ENCODE data around the gene NPPA. TPM values are rescaled to one million over a fixed set of nuclear protein-coding genes. Genes with fewer than 3 reads are reported as not detected.
"Not testable (repeated sequence)": the region's sequence is repeated elsewhere in the genome, so short reads cannot be mapped to it uniquely, and the experiment has no call there.

NPPA gene
- total RNA-seq, result 1,100 TPM
- long read RNA-seq, transcript NPPA-202 (3 exons, 855 nt), result major isoform, 1,319 of 1,372 reads
- long read RNA-seq, partial matches to known transcripts, result 48 of 1,372 reads
- long read RNA-seq, other reads (novel, unspliced or antisense), result 5 of 1,372 reads

DNA sequence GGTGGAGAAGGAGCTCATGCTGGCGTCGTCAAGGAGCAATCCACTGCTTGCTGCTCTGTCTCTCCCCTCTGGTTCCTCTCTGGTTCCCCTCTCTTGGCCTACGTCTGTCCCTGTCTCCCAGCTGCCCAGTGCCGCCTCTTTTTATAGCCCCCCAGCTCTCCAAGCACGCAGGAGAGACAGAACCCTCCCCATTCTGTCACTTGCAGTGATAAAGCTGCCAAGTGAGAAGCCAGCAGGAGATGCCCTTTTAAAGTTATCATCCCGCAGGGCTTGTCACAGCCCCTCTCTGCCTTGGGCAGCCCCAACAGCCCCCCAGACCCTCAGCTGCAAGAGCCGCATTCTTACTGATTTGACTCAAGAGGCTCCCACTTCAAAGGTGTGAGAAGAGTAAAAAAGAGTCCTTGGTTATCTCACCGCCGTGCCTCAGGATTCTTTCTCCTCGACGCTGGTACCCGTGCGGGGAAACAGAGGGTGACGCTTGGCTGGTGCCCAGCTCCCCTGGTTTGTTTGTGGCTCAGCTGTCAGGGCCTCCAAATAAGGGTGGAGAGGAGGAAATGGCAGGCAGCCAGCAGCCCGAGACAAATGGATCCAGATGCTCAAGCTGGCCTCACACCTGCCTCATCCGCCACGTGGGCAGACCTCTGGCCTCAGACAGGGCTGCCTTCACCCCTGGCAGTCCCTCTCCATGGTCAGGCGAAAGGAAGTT is at the start of gene NPPA:
TSS of gene NPPA (minus strand) at position 117 of the 706 bp plus-strand sequence. CDS start at position 18, 99 bp downstream.
- peak; percentile 26 for DNase-seq
- Histone ChIP-seq H3K27me3 (ENCODE audit: low read depth) (peaks cover 6% of the 10 kb centered on the region), H3K4me3 (no peak within 1 kb of the TSS), H3K36me3 (peaks cover 12% of the 10 kb centered on the region), H3K27ac (replicated peaks) (no peak within 1 kb of the TSS), H3K9me3 (replicated peaks) (no peaks in the 10 kb centered on the region), H3K4me1 (peaks cover 9% of the 10 kb centered on the region)
- intact Hi-C loops (cut with micrococcal nuclease), result no loop called here
- TF ChIP-seq, protein P1, sequence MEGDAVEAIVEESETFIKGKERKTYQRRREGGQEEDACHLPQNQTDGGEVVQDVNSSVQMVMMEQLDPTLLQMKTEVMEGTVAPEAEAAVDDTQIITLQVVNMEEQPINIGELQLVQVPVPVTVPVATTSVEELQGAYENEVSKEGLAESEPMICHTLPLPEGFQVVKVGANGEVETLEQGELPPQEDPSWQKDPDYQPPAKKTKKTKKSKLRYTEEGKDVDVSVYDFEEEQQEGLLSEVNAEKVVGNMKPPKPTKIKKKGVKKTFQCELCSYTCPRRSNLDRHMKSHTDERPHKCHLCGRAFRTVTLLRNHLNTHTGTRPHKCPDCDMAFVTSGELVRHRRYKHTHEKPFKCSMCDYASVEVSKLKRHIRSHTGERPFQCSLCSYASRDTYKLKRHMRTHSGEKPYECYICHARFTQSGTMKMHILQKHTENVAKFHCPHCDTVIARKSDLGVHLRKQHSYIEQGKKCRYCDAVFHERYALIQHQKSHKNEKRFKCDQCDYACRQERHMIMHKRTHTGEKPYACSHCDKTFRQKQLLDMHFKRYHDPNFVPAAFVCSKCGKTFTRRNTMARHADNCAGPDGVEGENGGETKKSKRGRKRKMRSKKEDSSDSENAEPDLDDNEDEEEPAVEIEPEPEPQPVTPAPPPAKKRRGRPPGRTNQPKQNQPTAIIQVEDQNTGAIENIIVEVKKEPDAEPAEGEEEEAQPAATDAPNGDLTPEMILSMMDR (IDR thresholded peaks at IDR 0.05; ENCODE audit: borderline replicate concordance), result no peak

DNA sequence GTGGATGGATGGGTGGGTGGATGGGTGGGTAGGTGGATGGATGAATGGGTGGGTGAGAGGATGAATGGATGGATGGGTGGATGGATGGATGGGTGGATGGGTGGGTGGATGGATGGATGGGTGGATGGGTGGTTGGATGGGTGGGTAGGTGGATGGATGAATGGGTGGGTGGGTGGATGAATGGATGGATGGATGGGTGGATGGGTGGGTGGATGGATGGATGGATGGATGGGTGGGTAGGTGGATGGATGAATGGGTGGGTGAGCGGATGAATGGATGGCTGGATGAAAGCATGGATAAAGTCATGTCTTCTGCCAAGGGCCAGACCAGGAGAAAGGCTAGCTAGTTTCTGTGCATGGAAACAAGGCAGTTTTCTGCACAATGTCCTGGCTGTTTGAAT is 46.9 kb upstream of the NPPA start:
- not testable (repeated sequence) for H3K9me3 ChIP-seq (replicated peaks); H3K27ac ChIP-seq (replicated peaks); H3K4me3 ChIP-seq; DNase-seq; H3K36me3 ChIP-seq; H3K4me1 ChIP-seq
- H3K27me3 ChIP-seq (ENCODE audit: low read depth), result peaks cover 47% of the 10 kb centered on the region
- intact Hi-C loops (cut with micrococcal nuclease), result loop anchor here (5.0 kb wide), 1 partner anchor 57 kb away; no protein-coding TSS in a partner anchor

DNA sequence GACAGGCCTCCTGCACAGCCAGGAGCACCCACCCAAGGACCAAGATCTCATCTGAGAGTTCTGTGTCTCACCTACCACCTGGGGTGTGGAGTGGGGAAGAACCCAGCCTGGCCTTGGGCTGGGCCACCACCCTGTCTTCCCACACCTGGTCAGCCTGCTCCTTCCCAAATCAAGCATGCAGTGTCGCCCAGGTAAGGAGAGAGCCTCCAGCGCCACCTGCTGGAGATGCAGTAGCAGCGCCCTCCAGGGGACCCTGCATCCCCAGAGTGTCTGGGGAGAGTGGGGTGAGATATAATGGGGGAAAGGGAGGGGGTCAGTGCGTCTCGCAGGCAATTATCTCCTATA is 46.3 kb upstream of the NPPA start:
- intact Hi-C loops (cut with micrococcal nuclease), result loop anchor here (5.0 kb wide), 1 partner anchor 57 kb away; no protein-coding TSS in a partner anchor
- Histone ChIP-seq H3K36me3 (no peaks in the 10 kb centered on the region), H3K9me3 (replicated peaks) (no peaks in the 10 kb centered on the region), H3K4me3 (no peak overlapping the region), H3K27me3 (ENCODE audit: low read depth) (peaks cover 41% of the 10 kb centered on the region), H3K27ac (replicated peaks) (no peak overlapping the region), H3K4me1 (no peaks in the 10 kb centered on the region)
- TF ChIP-seq, protein P1 (IDR thresholded peaks at IDR 0.05; ENCODE audit: borderline replicate concordance), result peak; percentile 89
- DNase-seq, result peak; percentile 58

DNA sequence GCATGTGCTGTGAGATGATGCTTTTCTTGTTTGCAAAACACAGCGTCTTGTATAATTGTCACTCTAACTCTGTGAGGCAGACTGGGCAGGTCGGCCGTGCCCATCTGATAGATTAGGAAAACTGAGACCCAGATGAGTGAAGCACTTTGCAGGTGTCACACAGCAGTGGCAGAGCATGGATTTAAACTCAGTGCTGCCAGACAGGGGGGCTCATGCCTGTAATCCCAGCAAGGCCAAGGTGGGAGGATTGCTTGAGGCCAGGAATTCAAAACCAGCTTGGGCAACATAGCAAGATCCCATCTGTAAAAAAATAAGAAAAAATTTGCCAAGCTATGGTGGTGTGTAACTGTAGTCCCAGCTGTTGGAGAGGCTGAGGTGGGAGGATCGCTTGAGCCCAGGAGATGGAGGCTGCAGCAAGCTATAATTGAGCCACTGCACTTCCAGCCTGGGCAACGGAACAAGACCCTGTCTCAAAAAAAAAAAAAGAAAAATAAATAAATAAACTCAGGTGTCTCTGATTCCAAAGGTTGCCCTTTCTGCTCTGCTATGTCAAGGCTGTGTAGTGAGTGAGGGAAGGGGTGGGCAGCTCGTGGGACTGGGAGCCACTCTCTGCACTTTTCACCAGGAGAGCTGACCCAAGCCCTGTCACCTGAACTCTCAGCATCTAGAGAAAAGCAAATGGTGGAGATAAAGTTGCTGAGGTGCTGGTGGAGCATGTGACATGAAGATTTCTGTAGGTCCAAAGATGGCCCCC is 44.0 kb upstream of the NPPA start:
- Histone ChIP-seq H3K27me3 (ENCODE audit: low read depth) (peaks cover 19% of the 10 kb centered on the region), H3K36me3 (no peaks in the 10 kb centered on the region), H3K9me3 (replicated peaks) (no peaks in the 10 kb centered on the region), H3K4me3 (no peak overlapping the region), H3K4me1 (peaks cover 16% of the 10 kb centered on the region), H3K27ac (replicated peaks) (no peak overlapping the region)
- intact Hi-C loops (cut with micrococcal nuclease), result loop anchor here (5.0 kb wide), 1 partner anchor 54 kb away; no protein-coding TSS in a partner anchor
- TF ChIP-seq, protein P1 (IDR thresholded peaks at IDR 0.05; ENCODE audit: borderline replicate concordance), result no peak
- no peak for DNase-seq

DNA sequence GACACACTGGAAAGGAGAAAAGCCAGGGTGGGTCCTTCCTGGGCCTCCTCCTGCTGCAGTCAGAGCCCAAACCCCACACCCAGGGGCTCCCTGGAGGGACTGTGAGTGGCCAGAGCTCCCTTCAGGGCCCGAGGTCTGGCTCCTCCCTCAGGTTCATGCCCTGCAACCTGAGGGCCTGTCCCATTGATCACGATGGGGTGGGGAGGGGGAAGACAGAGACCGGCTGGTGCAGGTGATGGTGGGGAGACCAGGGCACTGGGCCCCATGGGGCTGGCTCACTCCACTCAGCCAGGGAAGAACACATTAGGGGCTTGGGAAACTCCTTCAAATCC is 41.3 kb upstream of the NPPA start:
- Histone ChIP-seq H3K27ac (replicated peaks) (peak overlapping the region; percentile 89), H3K9me3 (replicated peaks) (no peaks in the 10 kb centered on the region), H3K4me1 (peaks cover 34% of the 10 kb centered on the region), H3K36me3 (no peaks in the 10 kb centered on the region), H3K27me3 (ENCODE audit: low read depth) (no peaks in the 10 kb centered on the region), H3K4me3 (no peak overlapping the region)
- no peak for DNase-seq
- intact Hi-C loops (cut with micrococcal nuclease), result no loop called here
- TF ChIP-seq, protein P1 (IDR thresholded peaks at IDR 0.05; ENCODE audit: borderline replicate concordance), result no peak

Measured in left ventricle myocardium inferior (tissue), 1 donor.